ENCODE measurements around the gene TPST1.

DNA sequence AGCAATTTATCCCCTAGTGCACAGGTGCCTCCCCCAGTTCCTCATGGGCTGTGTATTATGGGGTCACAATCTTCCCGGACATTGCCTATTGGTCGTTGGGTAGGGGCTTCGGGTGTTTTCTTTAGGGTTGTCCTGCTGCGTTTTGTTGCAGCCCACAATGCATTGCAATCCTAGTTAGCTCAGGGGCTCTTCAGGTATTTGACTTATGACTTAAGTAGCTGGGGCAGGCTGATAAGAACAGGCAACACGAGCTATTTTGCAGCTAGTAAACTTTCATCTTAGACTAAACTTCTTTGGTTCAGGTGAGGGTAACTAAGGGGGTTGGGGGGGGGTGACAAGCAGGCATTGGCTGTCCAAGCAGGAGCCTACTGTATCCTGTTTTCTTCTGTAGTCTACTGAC, 158.5 kb downstream of the TPST1 start:
- no peak for TF ChIP-seq ELF4 (IDR thresholded peaks at IDR 0.05)
- TF ChIP-seq FOXM1 (IDR thresholded peaks at IDR 0.05; ENCODE audit: borderline replicate concordance): no peak
- no peak for TF ChIP-seq FOXA1 (IDR thresholded peaks at IDR 0.05)
- TF ChIP-seq ARNT (IDR thresholded peaks at IDR 0.05): no peak
- TF ChIP-seq, protein P1, sequence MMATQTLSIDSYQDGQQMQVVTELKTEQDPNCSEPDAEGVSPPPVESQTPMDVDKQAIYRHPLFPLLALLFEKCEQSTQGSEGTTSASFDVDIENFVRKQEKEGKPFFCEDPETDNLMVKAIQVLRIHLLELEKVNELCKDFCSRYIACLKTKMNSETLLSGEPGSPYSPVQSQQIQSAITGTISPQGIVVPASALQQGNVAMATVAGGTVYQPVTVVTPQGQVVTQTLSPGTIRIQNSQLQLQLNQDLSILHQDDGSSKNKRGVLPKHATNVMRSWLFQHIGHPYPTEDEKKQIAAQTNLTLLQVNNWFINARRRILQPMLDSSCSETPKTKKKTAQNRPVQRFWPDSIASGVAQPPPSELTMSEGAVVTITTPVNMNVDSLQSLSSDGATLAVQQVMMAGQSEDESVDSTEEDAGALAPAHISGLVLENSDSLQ (IDR thresholded peaks at IDR 0.05): no peak
- TF ChIP-seq BHLHE40 (IDR thresholded peaks at IDR 0.05; ENCODE audit: borderline replicate concordance): no peak
- no peak for TF ChIP-seq L3MBTL2 (conservative IDR thresholded peaks at IDR 0.05)
- no peak for TF ChIP-seq TARDBP (IDR thresholded peaks at IDR 0.05)
- TF ChIP-seq SP1 (IDR thresholded peaks at IDR 0.05): no peak
- no peak for TF ChIP-seq SUZ12 (IDR thresholded peaks at IDR 0.05)
- no peak for TF ChIP-seq NFRKB (IDR thresholded peaks at IDR 0.05)
- TF ChIP-seq ZNF384 (IDR thresholded peaks at IDR 0.05): no peak
- TF ChIP-seq LEF1 (IDR thresholded peaks at IDR 0.05; ENCODE audit: borderline replicate concordance): no peak
- TF ChIP-seq FOXK2 (IDR thresholded peaks at IDR 0.05): no peak
